ENCODE data around the gene MCC.

Gene MCC

DNA sequence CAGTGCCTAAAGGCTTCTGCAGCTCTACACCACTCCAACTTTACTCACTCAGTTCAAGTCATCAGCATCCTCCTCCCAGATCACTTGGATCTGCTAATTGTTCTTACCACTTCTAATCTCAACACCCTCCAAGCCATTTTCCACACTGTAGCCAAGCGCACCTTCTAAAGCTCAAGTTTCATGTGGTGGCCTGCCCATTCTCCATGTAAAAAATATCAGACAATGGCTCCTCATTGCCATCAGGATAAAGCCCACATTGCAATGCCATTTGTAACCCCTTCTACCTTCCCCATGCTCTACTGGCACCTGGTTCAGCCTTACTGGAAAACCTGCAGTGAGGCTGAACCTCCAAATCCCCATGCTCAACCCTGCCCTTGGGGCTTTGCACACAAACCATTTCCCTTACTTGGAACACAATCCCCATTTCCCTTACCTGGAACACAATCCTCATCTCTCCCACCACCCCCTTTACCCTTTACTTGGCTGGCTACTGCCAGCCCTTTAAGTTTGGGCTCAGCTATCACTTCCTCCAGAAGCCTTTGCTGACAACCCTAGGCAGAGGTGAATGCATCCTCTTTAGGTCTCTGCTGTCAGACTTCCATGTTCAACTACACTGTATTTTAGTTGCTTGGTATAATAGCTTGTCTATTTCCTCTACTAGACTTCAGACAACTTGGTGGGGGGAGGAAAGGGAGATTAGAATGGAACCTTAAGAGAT is 273.5 kb downstream of the MCC start:
- intact Hi-C loops (cut with DNase I), result no loop called here
- no peak for DNase-seq

DNA sequence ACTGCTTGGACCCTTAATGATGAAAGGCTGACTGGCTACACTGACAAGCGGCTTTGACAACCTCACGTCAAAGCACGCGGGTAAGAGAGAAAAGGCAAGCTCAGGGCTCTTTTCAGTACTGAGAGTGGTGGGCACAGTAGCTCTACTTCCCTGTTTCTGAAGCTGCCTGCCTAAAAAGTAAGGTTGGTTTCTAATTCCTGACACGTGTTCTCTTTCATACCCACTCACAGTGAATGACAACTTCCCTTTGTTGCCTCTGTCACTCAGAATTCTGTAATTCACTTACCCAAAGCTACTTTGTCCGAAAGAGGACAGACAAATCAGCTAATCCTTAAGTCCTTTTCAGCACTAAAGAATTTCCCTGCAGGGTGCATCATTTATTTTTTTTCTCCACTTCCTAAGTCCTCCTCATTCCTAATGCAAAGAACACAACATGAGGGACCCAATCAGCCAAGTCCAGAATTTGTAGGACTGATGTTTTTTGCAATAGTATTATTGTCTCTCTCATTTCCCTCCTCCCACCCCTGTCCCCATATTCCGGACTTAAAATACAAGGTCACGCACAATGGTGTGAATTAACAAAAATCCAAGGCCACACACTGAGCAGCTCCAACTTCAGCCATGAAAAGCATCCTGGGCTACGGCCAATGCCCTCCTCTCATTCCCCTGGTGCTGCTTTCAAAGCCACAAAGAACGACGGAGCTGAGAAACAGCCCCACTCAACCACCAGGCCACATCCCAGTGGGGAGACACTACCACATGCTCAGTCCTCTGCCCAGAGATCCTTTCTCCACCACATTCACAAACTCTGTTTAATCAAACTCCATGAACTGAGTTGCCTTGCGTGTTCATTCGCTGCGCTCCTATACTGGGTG is 274.5 kb downstream of the MCC start:
- DNase-seq, result peak in 7 of 10 donors; percentile 15 to 77 (median 32)
- intact Hi-C loops (cut with DNase I), result loop anchor here (2.0 kb wide), 1 partner anchor 81 kb away; no protein-coding TSS in a partner anchor

- intact Hi-C loops (cut with DNase I), result loop anchor here (2.0 kb wide), 1 partner anchor 82 kb away; no protein-coding TSS in a partner anchor
- peak in 6 of 10 donors; percentile 20 to 82 (median 42) for DNase-seq
Observed at GRCh38 chr5:113212244-113212920, 275.9 kb downstream of the MCC start.

DNA sequence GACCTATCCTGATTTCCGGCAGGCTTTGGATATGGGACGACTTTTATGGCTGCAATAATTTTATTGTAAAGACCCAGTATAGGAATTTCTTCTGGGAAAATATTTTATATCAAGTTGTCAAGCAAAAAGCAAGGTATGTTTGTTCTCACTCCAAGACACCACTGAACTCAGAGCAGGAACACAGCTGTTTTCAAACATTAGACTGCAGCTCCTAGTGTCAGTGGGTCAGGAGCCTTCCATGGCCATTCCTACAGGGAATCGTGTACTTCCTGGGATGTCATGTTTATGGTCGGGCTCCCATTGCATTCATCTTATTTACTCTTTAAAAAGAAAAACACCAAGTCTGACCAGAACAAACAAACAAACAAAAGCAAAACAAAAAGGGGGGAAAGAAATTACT is 278.8 kb downstream of the MCC start:
- DNase-seq, result no peak
- intact Hi-C loops (cut with DNase I), result no loop called here

GRCh38 chr5:113205807-113206206 is 282.4 kb downstream of the MCC start:
- peak in 3 of 10 donors; percentile 14 to 82 (median 37) for DNase-seq
- intact Hi-C loops (cut with DNase I), result no loop called here

GRCh38 chr5:113205323-113205722 is 282.9 kb downstream of the MCC start:
- intact Hi-C loops (cut with DNase I), result no loop called here
- DNase-seq, result no peak

DNA sequence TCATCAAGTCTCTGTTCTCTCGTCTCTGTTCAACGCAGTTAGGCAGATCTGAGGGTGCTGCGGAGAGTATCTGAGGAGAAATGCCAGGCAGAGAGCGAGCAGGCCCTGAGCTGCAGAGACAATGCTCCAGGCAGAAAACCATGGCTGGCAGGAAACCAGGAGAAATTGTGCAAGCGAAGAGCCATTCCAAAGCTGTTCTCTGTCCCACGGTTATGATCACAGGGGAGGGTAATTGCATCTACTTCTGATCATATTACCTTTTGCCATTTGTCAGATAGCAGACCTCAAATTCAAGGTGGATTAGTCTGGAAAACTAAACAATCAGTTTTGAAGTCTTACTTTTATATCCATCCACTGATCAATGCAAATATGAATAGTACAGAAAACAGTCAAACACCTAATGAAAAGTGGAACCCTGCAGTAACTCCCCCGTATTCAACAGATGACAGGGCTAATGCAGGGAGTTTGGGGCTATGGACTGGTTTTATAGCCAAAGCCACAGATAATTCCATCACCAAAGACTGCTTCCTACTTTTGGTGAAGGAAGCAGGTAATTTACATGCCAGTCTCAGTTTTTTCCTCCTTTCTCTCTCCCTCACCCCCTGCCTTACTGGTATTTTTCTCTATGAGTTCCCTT is 283.6 kb downstream of the MCC start:
- DNase-seq, result peak in 8 of 10 donors; percentile 11 to 85 (median 36)

DNA sequence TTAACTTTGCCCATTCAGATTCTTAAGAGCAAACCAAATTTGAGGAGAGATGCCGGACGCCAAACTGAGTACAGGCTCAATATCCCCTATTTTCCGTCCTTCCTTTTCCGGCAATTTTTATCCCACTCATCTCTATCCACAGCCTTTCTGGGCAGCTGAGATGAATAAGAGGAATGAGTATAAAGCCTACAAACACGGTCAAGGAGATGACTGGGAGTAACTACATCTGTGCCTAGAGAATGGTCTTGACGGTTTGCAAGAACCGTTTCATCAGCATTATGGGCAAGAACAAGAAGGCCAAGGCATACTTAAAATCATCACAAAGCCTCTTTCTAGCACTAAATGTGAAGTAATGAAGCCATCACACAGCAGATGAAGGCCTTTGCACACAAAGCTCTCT is 284.3 kb downstream of the MCC start:
- no peak for DNase-seq
- intact Hi-C loops (cut with DNase I), result no loop called here

More for the DNA sequence above, 283.6 kb downstream of the MCC start:
- intact Hi-C loops (cut with DNase I), result no loop called here

GRCh38 chr5:113202746-113203716 is 285.2 kb downstream of the MCC start:
- intact Hi-C loops (cut with DNase I), result no loop called here

GRCh38 chr5:113202287-113202686 is 286.0 kb downstream of the MCC start:
- intact Hi-C loops (cut with DNase I), result no loop called here
- no peak for DNase-seq

More at GRCh38 chr5:113202746-113203716, 285.2 kb downstream of the MCC start:
- DNase-seq, result peak in 6 of 10 donors; percentile 17 to 88 (median 50)

DNA sequence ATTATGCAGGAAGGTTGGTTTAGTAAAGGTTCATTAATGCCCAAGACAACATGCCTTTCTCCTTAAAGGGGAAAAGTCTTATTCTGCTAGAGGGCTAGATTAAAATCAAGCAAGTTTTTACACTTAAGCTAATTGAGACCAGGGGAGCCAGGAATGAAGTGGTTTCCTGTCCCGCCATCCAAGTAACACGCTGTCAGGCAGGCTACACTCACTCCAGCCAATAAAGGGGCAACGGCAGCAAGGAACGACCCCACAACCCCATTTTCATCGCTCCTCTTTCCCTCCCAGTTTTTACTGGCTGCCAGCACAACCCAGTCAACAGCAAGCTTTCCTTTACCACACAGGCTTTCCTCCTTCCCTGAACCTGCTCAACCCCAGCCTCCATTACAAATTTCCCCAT is 286.5 kb downstream of the MCC start:
- intact Hi-C loops (cut with DNase I), result no loop called here
- DNase-seq, result no peak

DNA sequence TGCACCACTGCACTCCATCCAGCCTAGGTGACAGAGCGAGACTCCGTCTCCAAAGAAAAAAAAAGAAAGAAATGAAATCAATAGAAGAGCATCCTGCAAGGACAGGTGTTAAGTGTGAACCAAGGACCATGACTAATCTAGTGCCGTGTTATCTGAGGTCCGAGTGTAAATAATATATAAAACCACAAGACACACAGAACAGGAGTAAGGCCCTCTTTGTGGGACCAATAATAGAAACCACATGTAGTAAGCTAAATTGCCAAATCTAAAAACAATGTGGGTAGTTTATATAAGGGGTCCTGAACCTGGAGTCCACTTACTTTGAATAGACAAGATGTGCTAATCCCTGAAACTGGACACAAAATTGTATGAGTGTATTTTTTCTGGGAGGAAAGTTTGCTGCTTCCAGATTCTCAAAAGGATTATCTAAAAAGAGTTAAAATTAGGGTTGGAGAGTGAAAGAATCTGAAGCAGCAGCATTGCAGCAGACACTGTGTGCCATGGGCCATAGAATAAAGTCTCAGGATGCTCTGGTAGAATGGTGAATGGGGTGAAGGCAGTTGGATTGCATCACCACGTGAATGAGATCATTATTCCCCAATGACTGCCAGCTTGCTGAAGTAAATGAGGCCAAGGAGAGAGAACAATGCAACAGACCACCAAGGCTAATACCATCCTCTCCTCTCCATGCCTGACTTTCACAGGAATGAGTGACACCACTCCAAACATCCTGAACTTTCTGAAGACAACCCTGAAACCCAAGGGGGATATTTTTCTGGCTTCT is 288.9 kb downstream of the MCC start:
- DNase-seq, result no peak
- intact Hi-C loops (cut with DNase I), result no loop called here

DNA sequence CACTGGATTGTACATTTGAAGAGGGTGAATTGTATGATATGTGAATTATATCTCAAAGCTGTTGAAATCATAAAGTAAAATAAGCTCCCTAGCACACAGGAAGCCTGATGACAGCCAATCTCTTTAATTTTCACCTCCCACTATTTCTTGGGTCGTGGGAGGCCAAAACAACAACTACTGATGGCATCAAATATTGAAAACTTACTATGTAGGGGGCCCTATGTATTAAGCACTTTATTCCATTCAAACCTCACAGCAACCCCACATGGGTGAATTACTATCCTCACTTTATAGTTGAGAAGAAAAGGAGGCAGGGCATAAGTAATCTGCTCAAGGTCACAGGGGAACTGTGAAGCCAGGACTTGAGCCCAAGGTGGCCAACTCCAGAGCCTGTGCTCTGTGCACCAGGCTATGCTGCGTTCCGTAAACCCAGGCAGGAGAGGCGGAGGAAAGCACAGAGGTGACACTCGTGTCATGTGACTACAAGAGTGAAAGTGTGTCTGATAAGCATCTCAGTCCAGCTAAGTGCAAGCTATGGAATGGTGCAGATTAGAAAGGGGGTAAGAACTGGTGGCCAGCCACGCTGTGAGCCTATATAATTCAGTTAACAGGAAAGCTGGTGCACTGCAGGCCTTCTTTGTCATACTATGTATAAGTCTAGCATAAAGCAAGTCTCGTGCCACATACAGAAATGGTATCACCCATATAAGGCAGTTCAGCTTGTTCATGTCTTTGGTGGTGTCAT is 290.6 kb downstream of the MCC start:
- no peak for DNase-seq
- intact Hi-C loops (cut with DNase I), result no loop called here

DNA sequence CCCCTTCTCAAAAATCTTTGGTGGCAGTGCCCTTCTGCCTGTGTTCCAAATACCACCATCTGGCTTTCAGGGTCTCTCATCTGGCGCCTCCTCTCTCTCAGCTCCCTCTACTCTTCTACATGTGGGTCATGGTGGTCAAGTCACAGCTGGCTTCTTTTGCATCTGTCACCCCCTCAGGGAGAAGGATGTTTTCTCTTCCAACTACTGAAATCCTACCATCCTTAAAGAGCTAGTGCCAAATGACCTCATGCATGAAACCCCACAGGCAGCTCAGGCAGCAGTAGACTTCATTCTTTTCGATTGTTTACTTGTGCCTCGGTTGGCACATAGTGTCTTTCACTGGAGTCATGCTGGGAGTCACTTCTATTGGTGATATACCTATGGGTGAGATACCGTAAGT is 292.5 kb downstream of the MCC start:
- no peak for DNase-seq
- intact Hi-C loops (cut with DNase I), result no loop called here

DNA sequence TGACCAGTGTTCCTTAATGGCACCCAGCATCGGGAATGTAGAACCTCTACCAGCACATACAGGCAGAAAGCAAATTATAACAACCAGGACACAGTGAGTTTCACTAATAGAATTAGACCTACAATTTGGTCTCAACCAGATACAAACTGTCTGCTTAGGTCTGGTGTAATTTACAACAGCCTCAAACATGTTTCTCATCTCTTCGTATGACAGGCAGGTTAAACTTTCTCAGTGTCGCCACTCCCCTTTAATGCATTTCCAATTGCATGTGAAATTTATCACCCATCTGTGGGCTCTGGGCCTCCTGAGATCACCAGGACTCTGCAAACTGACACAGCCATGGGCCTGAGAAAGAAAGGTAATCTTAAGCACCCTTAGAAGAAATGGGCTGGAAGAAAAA is 293.0 kb downstream of the MCC start:
- no peak for DNase-seq
- intact Hi-C loops (cut with DNase I), result no loop called here

- intact Hi-C loops (cut with DNase I), result no loop called here
- DNase-seq, result no peak
Observed at GRCh38 chr5:113194591-113194990, 293.7 kb downstream of the MCC start.

DNA sequence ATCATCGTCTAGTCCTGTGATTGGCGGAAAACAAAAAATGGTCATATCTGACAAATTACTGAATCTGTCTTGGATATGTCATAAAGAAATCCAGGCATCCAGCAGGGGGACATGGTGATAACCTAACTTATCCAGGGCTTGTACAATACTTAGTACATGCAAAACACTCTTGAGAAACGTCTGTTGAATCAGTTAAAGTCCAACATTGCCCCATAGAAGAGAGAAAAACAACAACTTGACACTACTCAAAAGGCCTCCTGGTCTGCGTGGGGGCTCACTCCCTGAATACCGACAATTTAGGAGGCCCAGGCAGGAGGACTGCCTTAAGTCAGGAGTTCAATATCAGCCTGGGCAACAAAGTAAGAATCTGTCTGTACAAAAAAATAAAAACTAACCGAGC is 294.1 kb downstream of the MCC start:
- intact Hi-C loops (cut with DNase I), result no loop called here
- DNase-seq, result no peak

Measured in posterior cingulate gyrus (tissue), 11 donors.